Stimulated activated naive CD8-positive, alpha-beta T cell treated with anti-CD3 and anti-CD28 coated beads, Interleukin-15, Interleukin-2, amounts not matched to agents 100 ng/mL and 50 ng/mL, for 24 hours (primary cell): ENCODE measurements around the gene PRR14L.
A peak's percentile ranks its signal among the peaks of the same experiment; 100 is the strongest.
"Not testable (repeated sequence)": the region's sequence is repeated elsewhere in the genome, so short reads cannot be mapped to it uniquely, and the experiment has no call there.

Experiments
- H3K27ac Mint-ChIP-seq: one replicate; pipeline ENCODE4 v1.8.0; 2021; ENCODE audit warnings: mild to moderate bottlenecking, mixed read lengths
- H3K27me3 Mint-ChIP-seq: one replicate; pipeline ENCODE4 v1.8.0; 2021; ENCODE audit warnings: mixed read lengths
- H3K36me3 Mint-ChIP-seq: one replicate; pipeline ENCODE4 v1.8.0; 2021; ENCODE audit warnings: low read depth, mixed read lengths
- H3K4me1 Mint-ChIP-seq: one replicate; pipeline ENCODE4 v1.8.0; 2021; ENCODE audit warnings: low read depth, mixed read lengths
- H3K4me3 Mint-ChIP-seq: one replicate; pipeline ENCODE4 v1.8.0; 2021; ENCODE audit warnings: mild to moderate bottlenecking, mixed read lengths
- H3K9me3 Mint-ChIP-seq: one replicate; pipeline ENCODE4 v1.8.0; 2021; ENCODE audit warnings: mixed read lengths

PRR14L gene

DNA sequence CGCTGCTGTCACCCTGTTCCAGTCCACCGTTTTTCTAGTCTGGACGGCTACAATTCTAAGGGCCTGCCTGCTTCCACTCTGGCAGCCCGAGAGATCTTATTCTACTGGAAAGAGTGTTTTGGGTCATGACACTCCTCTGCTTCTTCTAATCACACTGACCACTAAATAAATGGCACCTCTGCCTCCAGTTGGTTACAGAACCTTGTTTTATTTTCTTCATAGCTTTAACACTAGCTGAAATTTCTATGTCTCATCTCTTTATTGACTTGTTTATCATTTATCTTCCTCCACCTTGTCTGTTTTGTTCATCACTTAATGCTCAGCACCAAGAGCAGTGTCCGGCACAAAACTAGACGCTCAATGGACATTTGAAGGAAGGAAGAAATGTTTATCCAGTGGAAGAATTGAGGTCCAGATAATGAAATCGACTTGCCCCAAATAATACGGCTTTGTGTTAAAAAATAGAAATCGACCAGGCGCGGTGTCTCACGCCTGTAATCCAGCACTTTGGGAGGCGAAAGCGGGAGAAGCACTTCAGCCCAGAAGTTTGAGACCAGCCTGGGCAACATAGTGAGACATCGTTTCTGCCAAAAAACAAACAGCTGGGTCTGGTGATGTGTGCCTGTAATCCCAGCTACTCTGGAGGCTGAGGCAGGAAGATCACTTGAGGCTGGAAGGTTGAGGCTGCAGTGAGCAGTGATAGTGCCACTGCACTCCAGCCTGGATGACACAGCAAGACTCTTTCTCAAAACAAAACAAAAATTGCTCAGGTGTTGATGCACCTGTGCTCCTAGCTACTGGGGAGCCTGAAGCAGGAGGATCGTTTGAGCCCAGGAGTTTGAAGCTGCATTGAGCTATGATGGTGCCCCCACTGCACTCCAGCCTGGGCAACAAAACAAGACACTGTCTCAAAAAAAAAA lies 693 bp upstream of the PRR14L start:
- no peaks in the 10 kb centered on the region for H3K27me3 Mint-ChIP-seq
- peaks cover 15% of the 10 kb centered on the region for H3K36me3 Mint-ChIP-seq
- no peaks in the 10 kb centered on the region for H3K9me3 Mint-ChIP-seq
- peak overlapping the region; percentile 96 for H3K27ac Mint-ChIP-seq
- peaks cover 68% of the 10 kb centered on the region for H3K4me1 Mint-ChIP-seq
- H3K4me3 Mint-ChIP-seq: peak overlapping the region; percentile 98

- peaks cover 57% of the 10 kb centered on the region for H3K4me1 Mint-ChIP-seq
These were observed 1.4 kb downstream of the PRR14L start for GRCh38 chr22:31748490-31748889.

GRCh38 chr22:31747441-31747840 lies 2.5 kb downstream of the PRR14L start:
- Mint-ChIP-seq H3K36me3 (peaks cover 33% of the 10 kb centered on the region), H3K27me3 (no peaks in the 10 kb centered on the region), H3K9me3 (no peaks in the 10 kb centered on the region), H3K4me3 (peak overlapping the region; percentile 98), H3K4me1 (peaks cover 52% of the 10 kb centered on the region), H3K27ac (peak overlapping the region; percentile 63)

More at GRCh38 chr22:31748490-31748889, 1.4 kb downstream of the PRR14L start:
- Mint-ChIP-seq H3K27ac (peak overlapping the region; percentile 96), H3K27me3 (no peaks in the 10 kb centered on the region), H3K36me3 (peaks cover 24% of the 10 kb centered on the region), H3K4me3 (peak overlapping the region; percentile 98), H3K9me3 (no peaks in the 10 kb centered on the region)

- Mint-ChIP-seq H3K9me3 (no peaks in the 10 kb centered on the region), H3K4me3 (no peak overlapping the region), H3K27ac (no peak overlapping the region), H3K36me3 (peaks cover 61% of the 10 kb centered on the region), H3K4me1 (peaks cover 39% of the 10 kb centered on the region), H3K27me3 (no peaks in the 10 kb centered on the region)
These were observed 6.1 kb downstream of the PRR14L start for GRCh38 chr22:31743871-31744270.

DNA sequence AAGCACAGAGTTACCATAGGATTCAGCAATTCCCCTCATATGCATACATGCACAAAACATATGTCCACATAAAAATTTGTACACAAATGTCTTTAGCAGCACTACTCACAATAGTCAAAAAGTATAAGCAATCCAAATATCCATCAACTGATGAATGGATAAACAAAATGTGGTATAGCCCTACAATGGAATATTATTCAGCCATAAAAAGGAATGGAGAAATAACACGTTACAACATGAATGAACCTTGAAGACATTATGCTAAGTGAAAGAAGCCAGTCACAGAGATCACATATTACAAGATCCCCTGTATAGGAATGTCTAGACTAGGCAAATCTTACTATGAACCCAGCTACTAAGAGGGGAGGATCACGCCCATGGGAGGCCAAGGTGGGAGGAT lies 7.2 kb downstream of the PRR14L start:
- Mint-ChIP-seq H3K9me3 (no peaks in the 10 kb centered on the region), H3K27me3 (no peaks in the 10 kb centered on the region), H3K4me1 (peaks cover 36% of the 10 kb centered on the region), H3K36me3 (peaks cover 68% of the 10 kb centered on the region), H3K4me3 (no peak overlapping the region), H3K27ac (peak overlapping the region; percentile 55)

DNA sequence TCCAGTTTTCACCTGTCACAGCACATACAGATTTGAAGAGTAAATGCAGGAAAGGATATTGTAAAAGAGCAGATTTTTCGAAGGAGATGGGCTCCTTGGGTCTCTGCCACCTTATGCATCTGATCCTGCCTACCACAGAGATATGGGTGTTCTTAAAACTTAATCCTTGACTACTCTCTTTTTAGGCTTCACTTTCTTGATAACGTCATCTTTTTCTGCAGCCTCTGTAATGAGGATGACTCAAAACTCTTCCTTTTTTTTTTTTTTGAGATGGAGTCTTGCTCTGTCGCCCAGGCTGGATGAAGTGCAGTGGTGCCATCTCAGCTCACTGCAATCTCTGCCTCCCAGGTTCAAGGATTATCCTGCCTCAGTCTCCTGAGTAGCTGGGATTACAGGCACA lies 7.8 kb downstream of the PRR14L start:
- Mint-ChIP-seq H3K4me1 (peaks cover 31% of the 10 kb centered on the region), H3K9me3 (no peaks in the 10 kb centered on the region), H3K27ac (peak overlapping the region; percentile 55), H3K4me3 (no peak overlapping the region), H3K36me3 (peaks cover 63% of the 10 kb centered on the region), H3K27me3 (no peaks in the 10 kb centered on the region)

GRCh38 chr22:31740314-31740713 lies 9.6 kb downstream of the PRR14L start:
- not testable (repeated sequence) for H3K4me3 Mint-ChIP-seq, H3K9me3 Mint-ChIP-seq, H3K27ac Mint-ChIP-seq, H3K27me3 Mint-ChIP-seq
- H3K36me3 Mint-ChIP-seq: peaks cover 57% of the 10 kb centered on the region
- peaks cover 24% of the 10 kb centered on the region for H3K4me1 Mint-ChIP-seq

GRCh38 chr22:31739795-31740201 lies 10.1 kb downstream of the PRR14L start:
- H3K27ac Mint-ChIP-seq: no peak overlapping the region
- no peak overlapping the region for H3K4me3 Mint-ChIP-seq
- peaks cover 59% of the 10 kb centered on the region for H3K36me3 Mint-ChIP-seq
- H3K9me3 Mint-ChIP-seq: no peaks in the 10 kb centered on the region
- H3K4me1 Mint-ChIP-seq: peaks cover 23% of the 10 kb centered on the region
- H3K27me3 Mint-ChIP-seq: no peaks in the 10 kb centered on the region

DNA sequence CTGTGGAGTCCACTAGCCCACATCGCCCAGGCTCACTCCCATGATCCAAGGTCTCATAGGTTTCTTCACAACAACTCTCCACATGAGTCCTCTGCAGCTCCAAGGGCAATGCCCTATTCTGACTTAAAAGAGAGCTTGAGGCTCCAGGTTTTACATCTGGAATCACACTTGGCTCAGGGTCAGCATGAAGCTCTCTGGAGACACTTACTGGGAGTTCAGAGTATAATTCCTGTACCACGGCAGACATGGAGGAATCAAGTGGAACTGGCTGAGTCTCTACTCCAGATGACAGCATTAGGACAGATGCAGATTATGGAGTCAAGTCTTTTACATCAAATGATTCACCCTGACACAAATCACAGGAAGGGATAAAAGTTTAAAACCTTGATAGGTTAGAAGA lies 11.4 kb downstream of the PRR14L start:
- Mint-ChIP-seq H3K9me3 (no peaks in the 10 kb centered on the region), H3K27me3 (no peaks in the 10 kb centered on the region), H3K27ac (no peak overlapping the region), H3K4me3 (no peak overlapping the region), H3K36me3 (peaks cover 63% of the 10 kb centered on the region), H3K4me1 (peaks cover 26% of the 10 kb centered on the region)

DNA sequence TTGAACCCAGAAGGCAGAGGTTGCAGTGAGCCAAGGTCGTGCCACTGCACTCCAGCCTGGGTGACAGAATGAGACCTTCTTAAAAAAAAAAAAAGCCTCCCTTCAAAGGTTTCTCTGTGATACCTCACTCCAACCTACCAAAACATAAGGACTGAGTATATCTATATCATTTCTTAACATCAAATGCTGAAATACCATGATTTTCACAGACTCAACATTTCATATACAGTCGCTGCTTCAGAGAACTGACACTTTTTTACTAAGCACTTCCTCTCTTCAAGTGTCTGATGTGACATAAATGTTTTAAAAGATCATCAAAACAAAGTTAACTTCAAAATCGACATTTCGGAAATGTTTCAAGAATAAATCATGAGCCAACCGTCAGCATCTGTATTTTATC lies 12.0 kb downstream of the PRR14L start:
- H3K9me3 Mint-ChIP-seq: no peaks in the 10 kb centered on the region
- no peak overlapping the region for H3K4me3 Mint-ChIP-seq
- H3K27ac Mint-ChIP-seq: no peak overlapping the region
- H3K4me1 Mint-ChIP-seq: peaks cover 30% of the 10 kb centered on the region
- H3K27me3 Mint-ChIP-seq: no peaks in the 10 kb centered on the region
- H3K36me3 Mint-ChIP-seq: peaks cover 63% of the 10 kb centered on the region

DNA sequence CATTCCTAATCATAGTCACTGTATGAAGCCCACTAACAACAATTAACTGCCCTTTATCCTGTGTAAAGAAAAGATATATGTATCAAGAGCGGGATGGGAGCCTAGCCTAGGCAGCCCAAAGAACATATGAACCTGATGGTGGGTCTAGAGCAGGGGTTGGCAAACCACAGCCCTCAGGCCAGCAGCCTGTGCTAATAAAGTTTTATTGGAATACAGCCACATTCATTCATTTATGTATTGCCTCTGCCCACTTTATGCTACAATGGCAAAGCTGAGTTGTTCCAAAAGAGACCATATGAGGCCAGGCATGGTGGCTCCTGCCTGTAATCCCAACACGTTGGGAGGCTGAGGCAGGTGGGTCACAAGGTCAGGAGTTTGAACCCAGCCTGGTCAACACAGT lies 13.5 kb downstream of the PRR14L start:
- no peak overlapping the region for H3K4me3 Mint-ChIP-seq
- H3K27me3 Mint-ChIP-seq: no peaks in the 10 kb centered on the region
- no peak overlapping the region for H3K27ac Mint-ChIP-seq
- peaks cover 20% of the 10 kb centered on the region for H3K4me1 Mint-ChIP-seq
- H3K9me3 Mint-ChIP-seq: no peaks in the 10 kb centered on the region
- H3K36me3 Mint-ChIP-seq: peaks cover 53% of the 10 kb centered on the region

- peaks cover 20% of the 10 kb centered on the region for H3K4me1 Mint-ChIP-seq
- no peaks in the 10 kb centered on the region for H3K9me3 Mint-ChIP-seq
- H3K27ac Mint-ChIP-seq: no peak overlapping the region
- no peak overlapping the region for H3K4me3 Mint-ChIP-seq
- no peaks in the 10 kb centered on the region for H3K27me3 Mint-ChIP-seq
- peaks cover 42% of the 10 kb centered on the region for H3K36me3 Mint-ChIP-seq
These were observed 15.4 kb downstream of the PRR14L start for GRCh38 chr22:31734512-31734911.

DNA sequence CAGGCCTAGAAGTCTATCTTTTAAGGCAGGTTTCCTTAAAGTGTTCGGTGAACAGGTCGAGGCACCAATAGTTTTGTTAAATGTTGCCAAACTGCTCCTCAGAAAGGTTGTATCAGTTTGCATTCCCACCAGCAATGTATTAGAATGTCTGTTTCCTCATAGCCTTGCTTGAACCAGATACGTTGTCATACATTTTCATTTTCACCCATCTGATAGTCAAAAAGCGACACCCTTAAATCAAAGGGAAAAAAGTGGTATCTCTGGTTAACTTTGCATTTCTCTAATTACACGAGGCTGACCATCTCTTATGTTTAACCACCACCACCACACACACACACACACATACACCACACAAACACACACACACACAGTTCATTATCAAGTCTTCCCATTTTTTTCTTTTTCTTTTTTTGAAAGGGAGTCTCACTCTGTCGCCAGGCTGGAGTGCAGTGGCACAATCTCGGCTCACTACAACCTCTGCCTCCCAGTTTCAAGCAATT lies 16.3 kb downstream of the PRR14L start:
- Mint-ChIP-seq H3K27me3 (no peaks in the 10 kb centered on the region), H3K4me3 (no peak overlapping the region), H3K9me3 (no peaks in the 10 kb centered on the region), H3K4me1 (peaks cover 20% of the 10 kb centered on the region), H3K36me3 (peaks cover 37% of the 10 kb centered on the region), H3K27ac (peak overlapping the region; percentile 42)

DNA sequence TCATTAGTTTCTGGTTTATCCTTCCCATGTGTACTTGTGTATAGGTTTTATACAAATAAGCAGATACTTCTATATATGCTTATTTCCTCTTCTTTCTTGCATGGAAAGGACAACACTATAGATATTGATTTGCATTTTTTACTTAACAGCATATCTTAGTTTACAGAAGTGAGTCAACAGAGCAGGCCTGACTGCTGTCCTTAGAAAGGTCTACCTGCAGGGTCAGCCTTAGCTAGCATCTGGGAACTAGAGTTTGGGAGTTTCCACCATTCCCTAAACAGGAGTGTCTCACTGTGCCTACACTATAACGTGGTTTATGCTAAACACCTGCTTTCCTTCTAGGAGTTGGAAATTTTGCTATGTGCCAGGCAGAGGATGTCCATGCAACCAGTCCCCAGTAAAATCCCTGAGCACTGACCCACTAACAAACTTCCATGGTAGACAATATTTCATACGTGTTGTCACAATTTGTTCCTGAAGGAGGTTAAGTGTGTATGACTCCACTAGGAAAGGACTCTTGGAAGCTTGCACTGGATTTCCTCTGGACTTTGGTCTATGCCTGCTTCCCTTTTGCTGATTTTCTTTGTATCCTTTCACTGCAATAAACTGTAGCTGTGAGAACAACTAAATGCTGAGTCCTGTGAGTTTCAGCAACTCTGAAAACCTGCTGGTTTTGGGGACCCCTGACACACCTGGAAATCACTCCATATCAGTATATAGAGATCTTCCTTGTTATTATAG lies 17.7 kb downstream of the PRR14L start:
- no peaks in the 10 kb centered on the region for H3K27me3 Mint-ChIP-seq
- peaks cover 11% of the 10 kb centered on the region for H3K4me1 Mint-ChIP-seq
- H3K27ac Mint-ChIP-seq: no peak overlapping the region
- peaks cover 27% of the 10 kb centered on the region for H3K36me3 Mint-ChIP-seq
- H3K4me3 Mint-ChIP-seq: no peak overlapping the region
- H3K9me3 Mint-ChIP-seq: no peaks in the 10 kb centered on the region

DNA sequence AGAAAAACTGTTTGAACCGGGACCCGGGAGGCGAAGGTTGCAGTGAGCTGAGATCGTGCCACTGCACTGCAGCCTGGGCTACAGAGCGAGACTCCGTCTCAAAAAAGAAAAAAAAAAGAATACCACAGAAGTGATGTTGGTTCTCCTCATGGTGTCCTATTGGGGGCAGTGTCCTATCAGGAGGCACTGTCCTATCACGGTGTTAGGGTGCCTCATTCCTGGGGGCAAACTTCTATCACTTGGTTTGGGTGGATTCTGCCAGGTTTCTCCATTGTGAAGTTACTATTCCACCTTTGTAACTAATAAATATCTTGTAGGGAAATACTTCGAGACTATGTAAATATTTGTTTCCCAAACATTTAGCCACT lies 19.6 kb downstream of the PRR14L start:
- peaks cover 29% of the 10 kb centered on the region for H3K36me3 Mint-ChIP-seq
- no peak overlapping the region for H3K4me3 Mint-ChIP-seq
- H3K27ac Mint-ChIP-seq: no peak overlapping the region

More for the DNA sequence above, 19.6 kb downstream of the PRR14L start:
- no peaks in the 10 kb centered on the region for H3K9me3 Mint-ChIP-seq
- no peaks in the 10 kb centered on the region for H3K27me3 Mint-ChIP-seq
- peaks cover 11% of the 10 kb centered on the region for H3K4me1 Mint-ChIP-seq
